Transverse colon (tissue), 3 donors: ENCODE data around the gene CKMT1B.
"Not testable (repeated sequence)": the region's sequence is repeated elsewhere in the genome, so short reads cannot be mapped to it uniquely, and the experiment has no call there.

Experiments
- EP300 ChIP-seq: sonication (generic); formaldehyde crosslinking; IDR thresholded peaks from one replicate; pipeline ENCODE4 v1.6.1; 2017; ENCODE audit warnings: antibody characterized with exemption, low read depth
- TF ChIP-seq, protein P1 (sequence below), 5 experiments: fragments of 200-600 bp in 3 of 5; fragments of 450-650 bp in 2 of 5; sonication (generic) in 3 of 5; IDR thresholded peaks; 1 replicate in 2 of 5; 2 replicates in 3 of 5; pipeline ENCODE4 v1.5.1; 2016 to 2017; ENCODE audit warnings: antibody characterized with exemption in 5 of 5, inconsistent platforms in 3 of 5, mild to moderate bottlenecking in 2 of 5, moderate library complexity in 1 of 5

DNA sequence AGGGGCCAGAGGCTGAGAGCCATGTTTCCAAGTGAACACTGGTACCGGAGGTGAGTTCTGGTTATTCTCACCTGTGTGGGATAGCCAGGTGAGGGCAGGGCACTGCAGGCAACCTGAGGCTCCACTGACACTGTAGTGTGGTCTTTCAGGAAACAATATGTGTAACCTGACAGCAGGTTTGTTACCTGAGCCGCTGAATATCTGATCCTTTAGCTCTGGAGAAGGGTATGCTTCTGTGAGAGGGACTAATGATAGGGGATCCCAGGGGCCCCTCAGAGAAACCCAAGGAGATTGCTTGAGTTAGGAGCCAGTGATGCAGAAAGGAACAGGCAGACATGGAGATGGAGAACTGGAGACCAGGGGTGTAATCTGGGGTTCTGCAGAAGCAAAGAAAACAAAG, 24.9 kb downstream of the CKMT1B start, which contains the start of gene STRC:
- TF ChIP-seq, protein P1, sequence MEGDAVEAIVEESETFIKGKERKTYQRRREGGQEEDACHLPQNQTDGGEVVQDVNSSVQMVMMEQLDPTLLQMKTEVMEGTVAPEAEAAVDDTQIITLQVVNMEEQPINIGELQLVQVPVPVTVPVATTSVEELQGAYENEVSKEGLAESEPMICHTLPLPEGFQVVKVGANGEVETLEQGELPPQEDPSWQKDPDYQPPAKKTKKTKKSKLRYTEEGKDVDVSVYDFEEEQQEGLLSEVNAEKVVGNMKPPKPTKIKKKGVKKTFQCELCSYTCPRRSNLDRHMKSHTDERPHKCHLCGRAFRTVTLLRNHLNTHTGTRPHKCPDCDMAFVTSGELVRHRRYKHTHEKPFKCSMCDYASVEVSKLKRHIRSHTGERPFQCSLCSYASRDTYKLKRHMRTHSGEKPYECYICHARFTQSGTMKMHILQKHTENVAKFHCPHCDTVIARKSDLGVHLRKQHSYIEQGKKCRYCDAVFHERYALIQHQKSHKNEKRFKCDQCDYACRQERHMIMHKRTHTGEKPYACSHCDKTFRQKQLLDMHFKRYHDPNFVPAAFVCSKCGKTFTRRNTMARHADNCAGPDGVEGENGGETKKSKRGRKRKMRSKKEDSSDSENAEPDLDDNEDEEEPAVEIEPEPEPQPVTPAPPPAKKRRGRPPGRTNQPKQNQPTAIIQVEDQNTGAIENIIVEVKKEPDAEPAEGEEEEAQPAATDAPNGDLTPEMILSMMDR (IDR thresholded peaks at IDR 0.05): not testable (repeated sequence)
- not testable (repeated sequence) for TF ChIP-seq EP300
